A673 (cell line): ENCODE measurements around the gene TNRC6C. TPM values are rescaled to one million over a fixed set of nuclear protein-coding genes. Genes with fewer than 3 reads are reported as not detected.

Source experiments
- BruUV-seq: library from RNA; stranded (reverse); fragments of 400-500 nt; replicated peaks from 2 replicates; lab custom pipeline; 2021; lab: Mats Ljungman, UMichigan
- CTCF ChIA-PET: fragments of 300-600 bp; sonication (Branson Sonifier 250); formaldehyde crosslinking; loops from one replicate; lab custom pipeline; 2022; ENCODE audit warnings: antibody characterized with exemption; lab: Charles Lee
- POLR2A ChIA-PET: fragments of 300-600 bp; sonication (Branson Sonifier 250); formaldehyde crosslinking; loops from one replicate; lab custom pipeline; 2022; ENCODE audit warnings: antibody characterized with exemption; ENCODE audit not compliant: low non-redundant PET; lab: Charles Lee
- DNase-seq: peaks from one replicate; pipeline ENCODE4 v3.0.0-alpha.2; 2015; ENCODE audit warnings: low spot score
- H3K27ac ChIP-seq: fragments of 200-600 bp; sonication (generic); 2 replicates; pipeline ENCODE4 v1.5.1; 2016; ENCODE audit warnings: mixed run types, low read depth, mild to moderate bottlenecking, mixed read lengths, antibody characterized with exemption, low read length; ENCODE audit not compliant: poor library complexity, severe bottlenecking
- H3K27me3 ChIP-seq: fragments of 200-600 bp; sonication (generic); replicated peaks from 2 replicates; pipeline ENCODE4 v1.6.1; 2017; ENCODE audit warnings: mixed run types, low read depth, mild to moderate bottlenecking, mixed read lengths, antibody characterized with exemption, low read length; ENCODE audit not compliant: insufficient read depth, poor library complexity
- H3K36me3 ChIP-seq: fragments of 200-600 bp; sonication (generic); 2 replicates; pipeline ENCODE4 v1.6.1; 2016; ENCODE audit warnings: mixed run types, mild to moderate bottlenecking, mixed read lengths, antibody characterized with exemption, low read length; ENCODE audit not compliant: insufficient read depth, poor library complexity, severe bottlenecking
- H3K4me1 ChIP-seq: fragments of 200-600 bp; sonication (generic); 2 replicates; pipeline ENCODE4 v1.6.1; 2017; ENCODE audit warnings: mixed run types, mild to moderate bottlenecking, mixed read lengths, antibody characterized with exemption, low read length; ENCODE audit not compliant: insufficient read depth, poor library complexity, severe bottlenecking
- H3K4me3 ChIP-seq: fragments of 200-600 bp; sonication (generic); 2 replicates; pipeline ENCODE4 v1.5.1; 2016; ENCODE audit warnings: low read depth, mixed run types, mild to moderate bottlenecking, mixed read lengths, low read length; ENCODE audit not compliant: poor library complexity, severe bottlenecking
- H3K9me3 ChIP-seq: fragments of 200-600 bp; sonication (generic); 2 replicates; pipeline ENCODE4 v1.6.1; 2016; ENCODE audit warnings: mixed run types, low read depth, mild to moderate bottlenecking, mixed read lengths, antibody characterized with exemption, low read length; ENCODE audit not compliant: poor library complexity, severe bottlenecking
- CTCF ChIP-seq: fragments of 300-800, 200-600 bp; sonication (generic); conservative IDR thresholded peaks from 2 replicates; pipeline ENCODE4 v1.5.1; 2017; ENCODE audit warnings: low read depth, mild to moderate bottlenecking, antibody characterized with exemption, low read length, moderate library complexity, mixed read lengths
- EZH2 ChIP-seq: fragments of 200-600 bp; sonication (generic); IDR thresholded peaks from 2 replicates; pipeline ENCODE4 v1.6.1; 2017; ENCODE audit warnings: borderline replicate concordance, low read depth, mild to moderate bottlenecking, mixed read lengths, antibody characterized with exemption, low read length; ENCODE audit not compliant: poor library complexity, severe bottlenecking
- intact Hi-C: fragments of 100-400 bp; cut with micrococcal nuclease; formaldehyde crosslinking; loops from one replicate; pipeline ENCODE4 v1.10.0; 2022; ENCODE audit not compliant: unreplicated experiment
- total RNA-seq: library from RNA; stranded (reverse); gene quantifications from 2 replicates; pipeline ENCODE4 v1.2.3, GENCODE V29; 2021

TNRC6C gene
- total RNA-seq, 1 experiment from 2014 or later: 26.7 TPM

- TF ChIP-seq CTCF (no peak), EZH2 (no peak)
- POLR2A ChIA-PET: no interaction called here
- CTCF ChIA-PET: no interaction called here
These were observed 36.8 kb downstream of the TNRC6C start for GRCh38 chr17:77995146-77995852.

GRCh38 chr17:77996256-77996655 lies 37.8 kb downstream of the TNRC6C start:
- no peak for TF ChIP-seq CTCF
- no peak for TF ChIP-seq EZH2
- no TSS peak for BruUV-seq
- intact Hi-C loops: no loop called here
- CTCF ChIA-PET: no interaction called here
- Histone ChIP-seq H3K9me3 (no peaks in the 10 kb centered on the region), H3K36me3 (no peaks in the 10 kb centered on the region), H3K27ac (no peak overlapping the region), H3K4me3 (no peak overlapping the region), H3K4me1 (peaks cover 20% of the 10 kb centered on the region), H3K27me3 (no peaks in the 10 kb centered on the region)
- no peak for DNase-seq
- POLR2A ChIA-PET: no interaction called here

More at GRCh38 chr17:77995146-77995852, 36.8 kb downstream of the TNRC6C start:
- Histone ChIP-seq H3K4me3 (no peak overlapping the region), H3K9me3 (no peaks in the 10 kb centered on the region), H3K4me1 (peaks cover 12% of the 10 kb centered on the region), H3K27me3 (no peaks in the 10 kb centered on the region), H3K27ac (no peak overlapping the region), H3K36me3 (no peaks in the 10 kb centered on the region)
- BruUV-seq: no TSS peak
- no peak for DNase-seq
- intact Hi-C loops: no loop called here

GRCh38 chr17:77999413-78000173 lies 41.1 kb downstream of the TNRC6C start:
- intact Hi-C loops: no loop called here
- ChIA-PET POLR2A (no interaction called here), CTCF (no interaction called here)
- Histone ChIP-seq H3K4me1 (peaks cover 20% of the 10 kb centered on the region), H3K36me3 (no peaks in the 10 kb centered on the region), H3K27ac (peak overlapping the region; percentile 22), H3K9me3 (no peaks in the 10 kb centered on the region), H3K4me3 (no peak overlapping the region), H3K27me3 (no peaks in the 10 kb centered on the region)
- TF ChIP-seq CTCF (no peak), EZH2 (no peak)
- DNase-seq: peak; percentile 40
- BruUV-seq: no TSS peak
